H9 (cell line): ENCODE data around the gene DGKG. TPM values are rescaled to one million over a fixed set of nuclear protein-coding genes. Genes with fewer than 3 reads are reported as not detected.

Experiments
- DNase-seq: peaks from one replicate; pipeline ENCODE4 v3.0.0-alpha.2; 2017
- H2AFZ ChIP-seq: one replicate; pipeline ENCODE4 v1.6.1; 2013; ENCODE audit warnings: mild to moderate bottlenecking, low read length, control low read depth, moderate library complexity
- H2AK5ac ChIP-seq: 2 replicates; pipeline ENCODE4 v1.6.1; 2013; ENCODE audit warnings: low read length, control low read depth, mixed read lengths; ENCODE audit not compliant: insufficient read length
- H2BK120ac ChIP-seq: one replicate; pipeline ENCODE4 v1.6.1; 2013; ENCODE audit warnings: low read depth, mild to moderate bottlenecking, low read length, control low read depth, inconsistent platforms; ENCODE audit not compliant: poor library complexity, severe bottlenecking
- H2BK12ac ChIP-seq: 2 replicates; pipeline ENCODE4 v1.6.1; 2013; ENCODE audit warnings: low read length, control low read depth, mixed read lengths, low read depth; ENCODE audit not compliant: insufficient read length
- H2BK15ac ChIP-seq: 2 replicates; pipeline ENCODE4 v1.6.1; 2013; ENCODE audit warnings: low read depth, low read length, control low read depth
- H2BK20ac ChIP-seq: one replicate; pipeline ENCODE4 v1.6.1; 2013; ENCODE audit warnings: low read depth, mild to moderate bottlenecking, low read length, control low read depth, inconsistent platforms; ENCODE audit not compliant: poor library complexity, severe bottlenecking
- H2BK5ac ChIP-seq: 2 replicates; pipeline ENCODE4 v1.6.1; 2013; ENCODE audit warnings: low read length, control low read depth, mixed read lengths; ENCODE audit not compliant: insufficient read length
- H3K14ac ChIP-seq: 2 replicates; pipeline ENCODE4 v1.6.1; 2013; ENCODE audit warnings: low read length, control low read depth; ENCODE audit not compliant: insufficient read depth
- H3K18ac ChIP-seq: 2 replicates; pipeline ENCODE4 v1.6.1; 2013; ENCODE audit warnings: low read depth, mild to moderate bottlenecking, mixed read lengths, low read length, control low read depth; ENCODE audit not compliant: insufficient read length
- H3K23ac ChIP-seq: 2 replicates; pipeline ENCODE4 v1.6.1; 2013; ENCODE audit warnings: low read length, control low read depth, mixed read lengths, low read depth; ENCODE audit not compliant: insufficient read length
- H3K23me2 ChIP-seq: 2 replicates; pipeline ENCODE4 v1.6.1; 2013; ENCODE audit warnings: low read depth, mild to moderate bottlenecking, mixed read lengths, low read length, control low read depth; ENCODE audit not compliant: insufficient read length, poor library complexity, severe bottlenecking
- H3K27ac ChIP-seq: 2 replicates; pipeline ENCODE4 v1.5.1; 2013; ENCODE audit warnings: low read length, control low read depth, mixed read lengths, low read depth; ENCODE audit not compliant: insufficient read length
- H3K27me3 ChIP-seq: 2 replicates; pipeline ENCODE4 v1.6.1; 2013; ENCODE audit warnings: low read length, control low read depth, inconsistent platforms; ENCODE audit not compliant: insufficient read depth
- H3K4ac ChIP-seq: 2 replicates; pipeline ENCODE4 v1.6.1; 2013; ENCODE audit warnings: low read depth, mild to moderate bottlenecking, control low read depth, inconsistent platforms, low read length, moderate library complexity
- H3K4me1 ChIP-seq: 2 replicates; pipeline ENCODE4 v1.6.1; 2013; ENCODE audit warnings: low read length, control low read depth, inconsistent platforms; ENCODE audit not compliant: insufficient read depth
- H3K4me2 ChIP-seq: 2 replicates; pipeline ENCODE4 v1.6.1; 2013; ENCODE audit warnings: low read length, control low read depth, mixed read lengths; ENCODE audit not compliant: insufficient read length, insufficient read depth
- H3K56ac ChIP-seq: 2 replicates; pipeline ENCODE4 v1.6.1; 2013; ENCODE audit warnings: low read depth, mild to moderate bottlenecking, mixed read lengths, low read length, control low read depth; ENCODE audit not compliant: insufficient read length
- H3K79me1 ChIP-seq: 2 replicates; pipeline ENCODE4 v1.6.1; 2013; ENCODE audit warnings: low read depth, mild to moderate bottlenecking, moderate library complexity, low read length, control low read depth, inconsistent platforms; ENCODE audit not compliant: insufficient read depth, poor library complexity, severe bottlenecking
- H3K79me2 ChIP-seq: 2 replicates; pipeline ENCODE4 v1.6.1; 2013; ENCODE audit warnings: low read length, control low read depth, inconsistent platforms; ENCODE audit not compliant: insufficient read depth
- H3K9ac ChIP-seq: 2 replicates; pipeline ENCODE4 v1.6.1; 2013; ENCODE audit warnings: low read length, control low read depth, mixed read lengths; ENCODE audit not compliant: insufficient read length; ENCODE audit errors: extremely low read depth
- H3K9me3 ChIP-seq: one replicate; pipeline ENCODE4 v1.6.1; 2013; ENCODE audit warnings: low read depth, low read length, inconsistent platforms; ENCODE audit not compliant: control insufficient read depth
- H3T11ph ChIP-seq: one replicate; pipeline ENCODE4 v1.6.1; 2013; ENCODE audit warnings: mild to moderate bottlenecking, low read length, control low read depth, inconsistent platforms
- H4K20me1 ChIP-seq: one replicate; pipeline ENCODE4 v1.6.1; 2013; ENCODE audit not compliant: control insufficient read depth, insufficient read length, insufficient read depth
- H4K5ac ChIP-seq: 2 replicates; pipeline ENCODE4 v1.6.1; 2013; ENCODE audit warnings: low read depth, mild to moderate bottlenecking, mixed read lengths, low read length, control low read depth; ENCODE audit not compliant: insufficient read length
- H4K8ac ChIP-seq: replicated peaks from 2 replicates; pipeline ENCODE4 v1.6.1; 2013; ENCODE audit warnings: low read length, control low read depth, mixed read lengths, low read depth; ENCODE audit not compliant: insufficient read length
- H4K91ac ChIP-seq: 2 replicates; pipeline ENCODE4 v1.6.1; 2013; ENCODE audit warnings: low read depth, mild to moderate bottlenecking, moderate library complexity, mixed read lengths, low read length, control low read depth; ENCODE audit not compliant: insufficient read length
- H3K27ac Mint-ChIP-seq, 3 experiments: 2 replicates in 2 of 3; 3 replicates in 1 of 3; pipeline ENCODE4 v1.8.0; 2020 to 2021; ENCODE audit warnings: mixed read lengths in 3 of 3, mild to moderate bottlenecking in 1 of 3, moderate library complexity in 1 of 3
- H3K27me3 Mint-ChIP-seq: 2 replicates; pipeline ENCODE4 v1.8.0; 2021; ENCODE audit warnings: low read depth, mild to moderate bottlenecking, moderate library complexity, mixed read lengths
- H3K36me3 Mint-ChIP-seq, 3 experiments: 2 replicates in 2 of 3; 3 replicates in 1 of 3; pipeline ENCODE4 v1.8.0; 2020 to 2021; ENCODE audit warnings: low read depth in 3 of 3, mixed read lengths in 3 of 3; ENCODE audit not compliant: insufficient read depth in 1 of 3
- H3K4me1 Mint-ChIP-seq, 2 experiments: 2 replicates each; pipeline ENCODE4 v1.8.0; 2020; ENCODE audit warnings: mixed read lengths in 2 of 2
- H3K4me3 Mint-ChIP-seq, 2 experiments: 2 replicates in 1 of 2; 3 replicates in 1 of 2; pipeline ENCODE4 v1.8.0; 2020 to 2021; ENCODE audit warnings: mild to moderate bottlenecking in 2 of 2, mixed read lengths in 2 of 2, moderate library complexity in 1 of 2
- H3K9me3 Mint-ChIP-seq, 2 experiments: 2 replicates in 1 of 2; 3 replicates in 1 of 2; pipeline ENCODE4 v1.8.0; 2020; ENCODE audit warnings: mild to moderate bottlenecking in 2 of 2, mixed read lengths in 2 of 2, moderate library complexity in 1 of 2
- CTCF ChIP-seq: fragments of 200-600 bp; sonication (generic); conservative IDR thresholded peaks from 3 replicates; pipeline ENCODE4 v1.8.0; 2021; ENCODE audit warnings: antibody characterized with exemption, mild to moderate bottlenecking
- WGBS: extraction: QIAGEN DNeasy Blood & Tissue Kit; methylation state at CpG from one replicate; pipeline ENCODE4 v1.1.7; 2013; ENCODE audit warnings: missing lambda C conversion rate, low lambda C conversion rate, mixed read lengths; ENCODE audit not compliant: insufficient read length; ENCODE audit errors: extremely low coverage; 5-methylcytosine and 5-hydroxymethylcytosine counted together
- total RNA-seq: library from RNA; stranded (reverse); gene quantifications from 2 replicates; pipeline ENCODE4 v1.2.1, GENCODE V29; 2021

The DGKG gene
- total RNA-seq, 1 experiment from 2014 or later: not detected

GRCh38 chr3:186220365-186220764 is 141.7 kb downstream of the DGKG start:
- Histone ChIP-seq H3K27ac (no peak overlapping the region), H4K8ac (no peak overlapping the region), H2BK12ac (no peak overlapping the region), H3K79me1 (no peaks in the 10 kb centered on the region), H2AK5ac (no peak overlapping the region), H4K91ac (no peak overlapping the region), H3K14ac (no peak overlapping the region), H3K27me3 (no peaks in the 10 kb centered on the region), H3K4ac (no peak overlapping the region), H2BK120ac (no peak overlapping the region), H3K9me3 (no peaks in the 10 kb centered on the region), H2AFZ (no peak overlapping the region), H3K56ac (no peak overlapping the region), H2BK5ac (no peak overlapping the region), H3T11ph (no peak overlapping the region), H4K20me1 (no peaks in the 10 kb centered on the region), H2BK15ac (no peak overlapping the region), H3K23ac (no peak overlapping the region), H3K4me2 (no peak overlapping the region), H3K18ac (no peak overlapping the region), H2BK20ac (no peak overlapping the region), H3K79me2 (no peaks in the 10 kb centered on the region), H3K9ac (no peak overlapping the region), H3K4me1 (no peaks in the 10 kb centered on the region), H3K23me2 (no peaks in the 10 kb centered on the region), H4K5ac (no peak overlapping the region)
- WGBS: no CpG with 5 or more reads among the region's 6 CpGs
- TF ChIP-seq CTCF: no peak
- no peak overlapping the region for H3K27ac Mint-ChIP-seq
- peaks cover 7 to 17% of the 10 kb centered on the region in 2 experiments for H3K4me1 Mint-ChIP-seq
- DNase-seq: no peak
- H3K9me3 Mint-ChIP-seq: no peaks in the 10 kb centered on the region
- H3K36me3 Mint-ChIP-seq: no peaks in the 10 kb centered on the region
- H3K4me3 Mint-ChIP-seq: no peak overlapping the region
- peaks cover 43% of the 10 kb centered on the region for H3K27me3 Mint-ChIP-seq
